Type B pancreatic cell (in vitro differentiated cells): Measurements from ENCODE around the gene CYRIA. TPM values are rescaled to one million over a fixed set of nuclear protein-coding genes. Genes with fewer than 3 reads are reported as not detected.
A peak's percentile ranks its signal among the peaks of the same experiment; 100 is the strongest.

ENCODE experiments used
- DNase-seq: peaks from one replicate; pipeline ENCODE4 v3.0.0; 2021; ENCODE audit warnings: mixed read lengths; ENCODE audit not compliant: unreplicated experiment; ENCODE audit errors: extremely low spot score
- H3K27ac Mint-ChIP-seq: 2 replicates; pipeline ENCODE4 v1.8.0; 2021; ENCODE audit warnings: mild to moderate bottlenecking, mixed read lengths
- H3K27me3 Mint-ChIP-seq: 2 replicates; pipeline ENCODE4 v1.8.0; 2021; ENCODE audit warnings: mixed read lengths
- H3K36me3 Mint-ChIP-seq: 2 replicates; pipeline ENCODE4 v1.8.0; 2021; ENCODE audit warnings: mixed read lengths
- H3K4me1 Mint-ChIP-seq: one replicate; pipeline ENCODE4 v1.8.0; 2021; ENCODE audit warnings: mixed read lengths; ENCODE audit not compliant: unreplicated experiment
- H3K4me3 Mint-ChIP-seq: 2 replicates; pipeline ENCODE4 v1.8.0; 2021; ENCODE audit warnings: mild to moderate bottlenecking, mixed read lengths
- H3K9me3 Mint-ChIP-seq: 2 replicates; pipeline ENCODE4 v1.8.0; 2021; ENCODE audit warnings: mixed read lengths
- total RNA-seq: library from RNA; stranded (reverse); gene quantifications from 2 replicates; pipeline ENCODE4 v1.2.1, GENCODE V29; 2021; ENCODE audit warnings: low replicate concordance
- TF ChIP-seq, protein P1 (sequence below): fragments of 200-600 bp; sonication (generic); conservative IDR thresholded peaks from 2 replicates; pipeline ENCODE4 v1.5.0; 2021; ENCODE audit warnings: antibody characterized with exemption, mild to moderate bottlenecking

Gene CYRIA
- total RNA-seq, 1 donor from 2014 or later = 6.5 TPM

DNA sequence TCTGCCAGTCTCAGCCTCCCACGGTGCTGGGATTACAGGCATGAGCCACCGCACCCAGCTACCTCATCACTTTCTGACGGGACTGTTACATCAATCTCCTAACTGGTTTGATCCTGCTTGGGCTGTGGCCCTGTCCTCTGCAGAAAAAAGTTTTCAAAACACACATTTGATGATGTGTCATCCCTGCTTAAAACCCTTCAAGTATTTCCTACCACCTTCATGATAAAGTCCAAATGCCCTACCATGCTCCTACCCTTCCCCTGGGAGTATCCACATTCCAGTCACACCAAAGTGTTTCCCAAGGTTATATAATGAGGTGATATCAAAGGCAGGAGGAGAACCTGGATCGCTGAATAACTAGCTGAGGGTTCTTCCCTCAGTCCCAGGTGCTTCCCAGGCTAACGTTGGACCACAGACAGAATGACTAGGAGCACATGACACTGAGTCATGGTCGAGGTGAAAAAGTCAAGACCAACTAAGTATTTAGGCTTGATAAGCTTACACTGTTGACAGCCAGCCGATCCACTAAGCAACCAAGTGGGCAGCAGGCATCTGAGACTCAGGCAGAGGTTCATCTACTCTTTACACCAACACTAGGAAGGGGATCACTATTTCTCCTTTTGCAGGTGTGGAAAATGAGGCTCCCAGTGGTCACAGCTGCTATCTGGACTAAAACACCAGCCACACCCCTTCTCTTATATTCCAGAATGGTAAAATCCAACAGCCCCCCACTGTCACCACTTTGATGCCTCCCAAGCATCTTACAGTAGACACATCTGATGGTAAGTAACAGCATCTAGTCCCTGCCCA lies 31.8 kb downstream of the CYRIA start:
- DNase-seq = no peak
- TF ChIP-seq, protein P1, sequence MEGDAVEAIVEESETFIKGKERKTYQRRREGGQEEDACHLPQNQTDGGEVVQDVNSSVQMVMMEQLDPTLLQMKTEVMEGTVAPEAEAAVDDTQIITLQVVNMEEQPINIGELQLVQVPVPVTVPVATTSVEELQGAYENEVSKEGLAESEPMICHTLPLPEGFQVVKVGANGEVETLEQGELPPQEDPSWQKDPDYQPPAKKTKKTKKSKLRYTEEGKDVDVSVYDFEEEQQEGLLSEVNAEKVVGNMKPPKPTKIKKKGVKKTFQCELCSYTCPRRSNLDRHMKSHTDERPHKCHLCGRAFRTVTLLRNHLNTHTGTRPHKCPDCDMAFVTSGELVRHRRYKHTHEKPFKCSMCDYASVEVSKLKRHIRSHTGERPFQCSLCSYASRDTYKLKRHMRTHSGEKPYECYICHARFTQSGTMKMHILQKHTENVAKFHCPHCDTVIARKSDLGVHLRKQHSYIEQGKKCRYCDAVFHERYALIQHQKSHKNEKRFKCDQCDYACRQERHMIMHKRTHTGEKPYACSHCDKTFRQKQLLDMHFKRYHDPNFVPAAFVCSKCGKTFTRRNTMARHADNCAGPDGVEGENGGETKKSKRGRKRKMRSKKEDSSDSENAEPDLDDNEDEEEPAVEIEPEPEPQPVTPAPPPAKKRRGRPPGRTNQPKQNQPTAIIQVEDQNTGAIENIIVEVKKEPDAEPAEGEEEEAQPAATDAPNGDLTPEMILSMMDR = no peak
- Mint-ChIP-seq H3K27ac (peak overlapping the region; percentile 88), H3K27me3 (no peaks in the 10 kb centered on the region), H3K9me3 (no peaks in the 10 kb centered on the region), H3K4me1 (peaks cover 21% of the 10 kb centered on the region), H3K4me3 (no peak overlapping the region), H3K36me3 (peaks cover 4% of the 10 kb centered on the region)

DNA sequence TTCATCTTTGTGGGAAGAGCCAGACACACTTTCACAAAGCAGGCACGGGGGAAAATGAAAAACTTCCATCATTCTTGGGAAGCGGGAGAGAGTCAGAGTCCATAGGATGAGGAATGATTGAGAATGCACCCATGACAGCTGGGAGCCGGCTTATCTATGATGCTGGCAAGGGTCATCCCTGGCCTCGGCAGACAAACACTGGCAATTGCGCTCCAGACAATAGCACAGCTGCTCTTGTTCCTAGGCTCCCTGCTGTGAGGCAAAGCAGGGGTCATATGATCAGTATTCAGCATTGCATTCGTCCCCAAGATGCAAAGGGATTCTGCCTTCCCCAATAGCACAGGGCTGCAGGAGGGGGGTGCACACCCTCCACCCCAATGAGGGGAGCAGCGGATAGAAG lies 33.0 kb downstream of the CYRIA start:
- H3K4me3 Mint-ChIP-seq = no peak overlapping the region
- peaks cover 17% of the 10 kb centered on the region for H3K4me1 Mint-ChIP-seq
- H3K27me3 Mint-ChIP-seq = no peaks in the 10 kb centered on the region
- no peaks in the 10 kb centered on the region for H3K36me3 Mint-ChIP-seq
- no peak for DNase-seq
- no peak overlapping the region for H3K27ac Mint-ChIP-seq
- TF ChIP-seq, protein P1 = no peak
- no peaks in the 10 kb centered on the region for H3K9me3 Mint-ChIP-seq

DNA sequence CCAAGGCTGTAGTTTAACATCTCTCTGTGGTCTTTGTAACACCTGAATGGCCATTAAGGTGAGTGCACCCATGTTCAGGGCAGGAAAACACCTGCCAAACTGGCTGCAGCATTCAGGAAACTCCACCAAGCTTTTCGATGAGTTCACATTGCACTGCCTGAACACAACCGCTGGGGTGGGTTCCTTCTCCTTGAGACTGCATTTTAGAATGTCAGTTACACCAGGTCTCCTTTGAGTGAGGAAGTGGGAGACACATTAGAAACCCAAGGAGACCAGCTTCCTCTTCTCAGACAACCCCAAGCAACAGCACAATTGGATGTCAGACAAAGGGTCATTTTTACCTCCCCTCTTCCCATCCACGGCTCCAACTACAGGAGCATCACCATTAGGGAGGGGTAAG lies 35.2 kb downstream of the CYRIA start:
- TF ChIP-seq, protein P1 = no peak
- H3K27me3 Mint-ChIP-seq = no peaks in the 10 kb centered on the region
- no peak overlapping the region for H3K4me3 Mint-ChIP-seq
- H3K27ac Mint-ChIP-seq = no peak overlapping the region
- H3K36me3 Mint-ChIP-seq = no peaks in the 10 kb centered on the region
- DNase-seq = no peak
- H3K9me3 Mint-ChIP-seq = no peaks in the 10 kb centered on the region
- H3K4me1 Mint-ChIP-seq = peaks cover 14% of the 10 kb centered on the region

DNA sequence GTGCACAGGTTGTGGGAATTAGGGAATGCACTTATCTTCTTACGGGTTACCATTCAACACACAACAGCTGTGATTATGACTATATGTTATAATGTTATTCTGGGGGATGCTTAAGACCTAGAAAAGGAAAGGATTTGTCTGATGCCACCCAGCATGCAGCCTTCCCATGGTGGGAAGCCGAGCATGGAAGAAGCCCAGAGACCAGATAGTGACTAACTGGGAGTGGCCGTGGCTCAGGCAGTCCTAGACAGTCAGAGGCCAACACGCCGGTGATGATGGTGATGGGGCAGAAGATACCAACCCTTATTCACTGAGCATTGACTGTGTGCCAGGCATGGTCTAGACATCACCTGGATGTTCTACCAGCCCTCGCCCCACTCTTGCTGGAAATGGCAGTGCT lies 35.9 kb downstream of the CYRIA start:
- no peak for DNase-seq
- Mint-ChIP-seq H3K9me3 (no peaks in the 10 kb centered on the region), H3K4me3 (no peak overlapping the region), H3K27me3 (no peaks in the 10 kb centered on the region), H3K27ac (peak overlapping the region; percentile 29), H3K4me1 (peaks cover 17% of the 10 kb centered on the region), H3K36me3 (no peaks in the 10 kb centered on the region)
- TF ChIP-seq, protein P1 = no peak

DNA sequence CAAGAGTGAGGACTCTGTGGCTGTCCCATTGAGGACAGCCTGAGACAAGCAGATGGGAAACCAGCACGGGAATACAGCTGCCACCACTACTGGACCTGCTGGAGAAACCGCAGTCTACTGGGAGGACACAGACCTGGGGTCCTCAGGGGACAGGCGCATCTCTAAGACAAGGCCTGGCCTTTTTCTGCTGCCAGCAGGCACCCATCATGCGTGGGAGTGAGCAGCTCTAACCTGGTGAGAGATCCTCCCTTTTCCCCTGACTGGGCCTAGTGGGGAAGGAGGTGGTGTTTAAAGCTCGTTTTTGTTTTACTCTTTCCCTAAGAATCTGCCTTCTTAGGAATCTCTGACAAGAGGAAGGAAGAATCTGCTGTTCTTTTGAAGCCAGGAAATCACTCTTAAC lies 36.6 kb downstream of the CYRIA start:
- Mint-ChIP-seq H3K27me3 (no peaks in the 10 kb centered on the region), H3K9me3 (no peaks in the 10 kb centered on the region), H3K4me1 (peaks cover 22% of the 10 kb centered on the region), H3K4me3 (no peak overlapping the region), H3K27ac (peak overlapping the region; percentile 29), H3K36me3 (no peaks in the 10 kb centered on the region)
- TF ChIP-seq, protein P1 = no peak
- no peak for DNase-seq
